Transverse colon (tissue), 4 donors: Measurements from ENCODE around the gene OTOS. TPM values are rescaled to one million over a fixed set of nuclear protein-coding genes. Genes with fewer than 3 reads are reported as not detected.

Experiments
- DNase-seq: peaks from one replicate; pipeline ENCODE4 v3.0.0-alpha.2; 2019
- H3K27ac ChIP-seq, 4 donors: fragments of 200-600 bp; sonication (generic); 2 replicates each; pipeline ENCODE4 v1.5.1; 2016 to 2018; ENCODE audit warnings: inconsistent platforms in 4 of 4
- H3K27me3 ChIP-seq: fragments of 200-600 bp; sonication (generic); 2 replicates; pipeline ENCODE4 v1.5.1; 2017; ENCODE audit warnings: inconsistent platforms
- H3K36me3 ChIP-seq, 4 donors: fragments of 200-600 bp; sonication (generic); 2 replicates each; pipeline ENCODE4 v1.5.1; 2017 to 2019; ENCODE audit warnings: inconsistent platforms in 4 of 4
- H3K4me1 ChIP-seq, 4 donors: fragments of 200-600 bp; sonication (generic); 2 replicates each; pipeline ENCODE4 v1.5.1; 2017 to 2020; ENCODE audit warnings: inconsistent platforms in 4 of 4
- H3K4me3 ChIP-seq, 4 donors: fragments of 200-600 bp; sonication (generic); 1 replicate in 1 of 4; 2 replicates in 3 of 4; pipeline versions ENCODE4 v1.5.1 to v1.6.1; 2017 to 2019; ENCODE audit warnings: inconsistent platforms in 4 of 4
- H3K9me3 ChIP-seq, 2 donors: fragments of 200-600 bp; sonication (generic); 2 replicates each; pipeline ENCODE4 v1.5.1; 2017 to 2019; ENCODE audit warnings: inconsistent platforms in 2 of 2
- EP300 ChIP-seq: sonication (generic); formaldehyde crosslinking; IDR thresholded peaks from one replicate; pipeline ENCODE4 v1.6.1; 2017; ENCODE audit warnings: antibody characterized with exemption, low read depth
- POLR2A ChIP-seq: fragments of 450-650 bp; IDR thresholded peaks from one replicate; pipeline ENCODE4 v1.6.1; 2016; ENCODE audit warnings: antibody characterized with exemption, mild to moderate bottlenecking, moderate library complexity
- POLR2AphosphoS5 ChIP-seq, 3 donors: sonication (generic); formaldehyde crosslinking; IDR thresholded peaks; one replicate each; pipeline ENCODE4 v1.6.1; 2016; ENCODE audit warnings: antibody characterized with exemption in 3 of 3
- WGBS, 2 donors: methylation state at CpG; one replicate each; pipeline ENCODE4 v1.1.5; 2018; ENCODE audit warnings: low coverage in 1 of 2; 5-methylcytosine and 5-hydroxymethylcytosine counted together
- in situ Hi-C, 4 donors: fragments of 200-750 bp; cut with MboI; loops; one replicate each; pipeline versions ENCODE4 v1.15.0 to v1.15.1; 2017; ENCODE audit warnings: low sequenced_read_pairs in 3 of 4, low pct_ligation_motif_present in 1 of 4, low pct_unique_long_range_greater_than_20kb in 1 of 4
- intact Hi-C: fragments of 100-400 bp; cut with DNase I; formaldehyde crosslinking; loops from one replicate; pipeline ENCODE4 v1.15.1; 2023; ENCODE audit warnings: low total_unique reads
- total RNA-seq, 4 donors: library from RNA; depleted of rRNA; stranded (reverse); fragments of >200 nt; gene quantifications; one replicate each; pipeline ENCODE4 v1.1.0, GENCODE V29; 2016
- TF ChIP-seq, protein P1 (sequence below), 5 experiments: fragments of 200-600 bp in 3 of 5; fragments of 450-650 bp in 2 of 5; sonication (generic) in 3 of 5; IDR thresholded peaks; 1 replicate in 2 of 5; 2 replicates in 3 of 5; pipeline ENCODE4 v1.5.1; 2016 to 2017; ENCODE audit warnings: antibody characterized with exemption in 5 of 5, inconsistent platforms in 3 of 5, mild to moderate bottlenecking in 2 of 5, moderate library complexity in 1 of 5

The OTOS gene
- total RNA-seq, 4 donors from 2014 or later = not detected

DNA sequence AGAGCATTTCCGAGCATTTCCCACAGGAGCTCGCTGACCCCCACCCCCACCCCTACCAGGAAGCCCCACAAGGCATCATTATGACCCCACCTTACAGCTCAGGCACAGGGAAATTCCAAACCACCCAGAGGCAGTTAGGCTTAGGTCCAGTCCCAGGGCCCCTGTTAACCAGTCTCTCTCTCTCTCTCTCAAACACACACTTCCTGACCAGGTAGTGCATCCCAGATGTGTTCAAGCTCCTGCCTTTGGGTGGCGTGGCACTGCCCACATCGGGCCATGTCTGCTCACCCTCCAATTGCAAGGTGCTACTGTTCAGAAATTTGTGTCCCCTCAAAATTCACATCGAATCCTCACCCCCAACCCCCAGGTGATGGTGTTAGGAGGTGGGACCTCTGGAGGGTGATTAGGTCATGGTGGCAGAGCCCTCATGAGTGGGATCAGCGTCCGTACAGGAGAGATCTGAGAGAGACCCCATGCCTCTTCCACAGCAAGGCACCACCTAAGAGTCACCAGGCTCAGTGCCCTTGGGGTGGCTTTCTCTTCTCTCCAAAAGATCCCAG, 13.2 kb downstream of the OTOS start:
- Histone ChIP-seq H3K27me3 (no peaks in the 10 kb centered on the region), H3K4me1 (no peaks in the 10 kb centered on the region), H3K9me3 (no peaks in the 10 kb centered on the region), H3K27ac (no peak overlapping the region), H3K36me3 (peaks cover 0 to 16% (median 7%) of the 10 kb centered on the region in 4 donors), H3K4me3 (no peak overlapping the region)
- TF ChIP-seq POLR2AphosphoS5 (IDR thresholded peaks at IDR 0.05) (no peak), POLR2A (no peak), EP300 (no peak)
- TF ChIP-seq, protein P1, sequence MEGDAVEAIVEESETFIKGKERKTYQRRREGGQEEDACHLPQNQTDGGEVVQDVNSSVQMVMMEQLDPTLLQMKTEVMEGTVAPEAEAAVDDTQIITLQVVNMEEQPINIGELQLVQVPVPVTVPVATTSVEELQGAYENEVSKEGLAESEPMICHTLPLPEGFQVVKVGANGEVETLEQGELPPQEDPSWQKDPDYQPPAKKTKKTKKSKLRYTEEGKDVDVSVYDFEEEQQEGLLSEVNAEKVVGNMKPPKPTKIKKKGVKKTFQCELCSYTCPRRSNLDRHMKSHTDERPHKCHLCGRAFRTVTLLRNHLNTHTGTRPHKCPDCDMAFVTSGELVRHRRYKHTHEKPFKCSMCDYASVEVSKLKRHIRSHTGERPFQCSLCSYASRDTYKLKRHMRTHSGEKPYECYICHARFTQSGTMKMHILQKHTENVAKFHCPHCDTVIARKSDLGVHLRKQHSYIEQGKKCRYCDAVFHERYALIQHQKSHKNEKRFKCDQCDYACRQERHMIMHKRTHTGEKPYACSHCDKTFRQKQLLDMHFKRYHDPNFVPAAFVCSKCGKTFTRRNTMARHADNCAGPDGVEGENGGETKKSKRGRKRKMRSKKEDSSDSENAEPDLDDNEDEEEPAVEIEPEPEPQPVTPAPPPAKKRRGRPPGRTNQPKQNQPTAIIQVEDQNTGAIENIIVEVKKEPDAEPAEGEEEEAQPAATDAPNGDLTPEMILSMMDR (IDR thresholded peaks at IDR 0.05) = no peak
- 95 to 100% methylated on average over 2 to 7 of the region's 7 CpGs for WGBS, 2 donors
- in situ Hi-C loops (no loop called here), intact Hi-C loops (no loop called here)
- DNase-seq = no peak

GRCh38 chr2:240126731-240127130, 13.7 kb downstream of the OTOS start:
- Histone ChIP-seq H3K36me3 (peaks cover 0 to 16% (median 7%) of the 10 kb centered on the region in 4 donors), H3K27me3 (no peaks in the 10 kb centered on the region), H3K27ac (no peak overlapping the region), H3K9me3 (no peaks in the 10 kb centered on the region), H3K4me3 (no peak overlapping the region), H3K4me1 (no peaks in the 10 kb centered on the region)
- 95 to 96% methylated on average over 5 to 10 of the region's 10 CpGs for WGBS, 2 donors
- intact Hi-C loops (no loop called here), in situ Hi-C loops (no loop called here)
- no peak for DNase-seq
- TF ChIP-seq POLR2AphosphoS5 (IDR thresholded peaks at IDR 0.05) (no peak), EP300 (no peak), POLR2A (no peak)
- TF ChIP-seq, protein P1 (IDR thresholded peaks at IDR 0.05) = no peak

- Histone ChIP-seq H3K27me3 (no peaks in the 10 kb centered on the region), H3K36me3 (peaks cover 0 to 14% (median 6%) of the 10 kb centered on the region in 4 donors), H3K4me3 (no peak overlapping the region), H3K4me1 (no peaks in the 10 kb centered on the region), H3K27ac (no peak overlapping the region), H3K9me3 (no peaks in the 10 kb centered on the region)
- 96% methylated on average over 14 of the region's 14 CpGs; no CpG with 5 or more reads in 1 of the 2 donors for WGBS, 2 donors
- in situ Hi-C loops (no loop called here), intact Hi-C loops (no loop called here)
- DNase-seq = no peak
- TF ChIP-seq POLR2A (no peak), POLR2AphosphoS5 (IDR thresholded peaks at IDR 0.05) (no peak), EP300 (no peak)
- TF ChIP-seq, protein P1 (IDR thresholded peaks at IDR 0.05) = no peak
Observed at GRCh38 chr2:240125742-240126141, 14.7 kb downstream of the OTOS start.

- Histone ChIP-seq H3K27ac (no peak overlapping the region), H3K4me1 (no peaks in the 10 kb centered on the region), H3K36me3 (peaks cover 0 to 6% (median 1%) of the 10 kb centered on the region in 4 donors), H3K4me3 (no peak overlapping the region), H3K27me3 (no peaks in the 10 kb centered on the region), H3K9me3 (no peaks in the 10 kb centered on the region)
- intact Hi-C loops (no loop called here), in situ Hi-C loops (no loop called here)
- no peak for TF ChIP-seq POLR2AphosphoS5 (IDR thresholded peaks at IDR 0.05)
- TF ChIP-seq EP300 = no peak
- TF ChIP-seq POLR2A = no peak
- TF ChIP-seq, protein P1 (IDR thresholded peaks at IDR 0.05) = no peak
- DNase-seq = no peak
- WGBS, 2 donors = 93 to 99% methylated on average over 2 to 8 of the region's 8 CpGs
Observed at GRCh38 chr2:240124651-240125030, 15.8 kb downstream of the OTOS start.
